Left ventricle myocardium inferior (tissue), 1 donor: ENCODE data around the gene NTF4. TPM values are rescaled to one million over a fixed set of nuclear protein-coding genes. Genes with fewer than 3 reads are reported as not detected.

Experiments
- DNase-seq: peaks from one replicate; pipeline ENCODE4 v3.0.0-alpha.2; 2020
- H3K27ac ChIP-seq: fragments of 200-600 bp; replicated peaks from 2 replicates; pipeline ENCODE4 v1.8.0; 2021
- H3K27me3 ChIP-seq: fragments of 200-600 bp; 2 replicates; pipeline ENCODE4 v1.8.0; 2021; ENCODE audit warnings: low read depth
- H3K36me3 ChIP-seq: fragments of 200-600 bp; 2 replicates; pipeline ENCODE4 v1.8.0; 2021
- H3K4me1 ChIP-seq: fragments of 200-600 bp; 2 replicates; pipeline ENCODE4 v1.8.0; 2021
- H3K4me3 ChIP-seq: fragments of 200-600 bp; 2 replicates; pipeline ENCODE4 v1.8.0; 2021; ENCODE audit warnings: mild to moderate bottlenecking, moderate library complexity
- H3K9me3 ChIP-seq: fragments of 200-600 bp; replicated peaks from 2 replicates; pipeline ENCODE4 v1.8.0; 2021
- intact Hi-C: fragments of 100-400 bp; cut with micrococcal nuclease; formaldehyde crosslinking; loops from one replicate; pipeline ENCODE4 v1.11.0; 2022
- total RNA-seq: library from RNA; stranded (reverse); fragmentation: NEBNext Ultra II Directional; extraction: Animal tissue kit (Norgen Biotek cat#: 25700); gene quantifications from one replicate; pipeline ENCODE4 v1.2.1, GENCODE V29; 2021
- TF ChIP-seq, protein P1 (sequence below): fragments of 200-600 bp; IDR thresholded peaks from 2 replicates; pipeline ENCODE4 v1.8.0; 2021; ENCODE audit warnings: antibody characterized with exemption, mild to moderate bottlenecking, borderline replicate concordance
- donor health status: DM: no; HTN: yes; CAD: no; lungs with severe emphysema.

NTF4 gene
- total RNA-seq, 1 donor from 2014 or later = not detected

DNA sequence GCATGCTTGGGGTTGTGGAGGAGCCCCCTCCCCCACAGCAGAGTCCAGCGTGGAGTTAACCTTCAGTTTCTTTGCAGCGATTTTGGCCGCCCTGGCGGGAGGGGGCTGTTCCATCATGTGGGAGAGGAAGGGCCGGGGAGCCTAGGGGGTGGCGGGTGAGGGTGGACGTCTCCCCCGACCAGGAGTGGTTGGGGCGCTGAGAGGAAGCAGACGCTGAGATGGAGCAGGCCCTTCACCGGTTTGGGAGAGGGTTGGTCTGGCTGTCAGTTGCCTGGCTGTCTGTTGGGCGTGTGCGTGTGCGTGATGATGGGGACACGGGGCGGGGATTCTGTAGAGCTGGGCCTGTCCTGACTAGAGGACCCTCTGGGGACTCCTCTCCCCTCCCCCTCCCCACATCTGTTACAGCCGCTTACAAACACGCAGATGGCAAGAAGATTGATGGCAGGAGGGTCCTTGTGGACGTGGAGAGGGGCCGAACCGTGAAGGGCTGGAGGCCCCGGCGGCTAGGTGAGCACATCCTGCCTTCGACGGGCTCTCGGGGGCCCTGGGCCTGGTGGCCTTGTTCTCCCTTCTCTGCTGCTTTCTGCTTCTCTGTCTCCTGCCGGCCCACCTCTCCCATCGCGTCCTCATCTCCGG, 39.7 kb upstream of the NTF4 start:
- Histone ChIP-seq H3K36me3 (peaks cover 98% of the 10 kb centered on the region), H3K4me3 (no peak overlapping the region), H3K27me3 (no peaks in the 10 kb centered on the region), H3K4me1 (no peaks in the 10 kb centered on the region), H3K27ac (no peak overlapping the region), H3K9me3 (no peaks in the 10 kb centered on the region)
- intact Hi-C loops = no loop called here
- no peak for DNase-seq
- TF ChIP-seq, protein P1, sequence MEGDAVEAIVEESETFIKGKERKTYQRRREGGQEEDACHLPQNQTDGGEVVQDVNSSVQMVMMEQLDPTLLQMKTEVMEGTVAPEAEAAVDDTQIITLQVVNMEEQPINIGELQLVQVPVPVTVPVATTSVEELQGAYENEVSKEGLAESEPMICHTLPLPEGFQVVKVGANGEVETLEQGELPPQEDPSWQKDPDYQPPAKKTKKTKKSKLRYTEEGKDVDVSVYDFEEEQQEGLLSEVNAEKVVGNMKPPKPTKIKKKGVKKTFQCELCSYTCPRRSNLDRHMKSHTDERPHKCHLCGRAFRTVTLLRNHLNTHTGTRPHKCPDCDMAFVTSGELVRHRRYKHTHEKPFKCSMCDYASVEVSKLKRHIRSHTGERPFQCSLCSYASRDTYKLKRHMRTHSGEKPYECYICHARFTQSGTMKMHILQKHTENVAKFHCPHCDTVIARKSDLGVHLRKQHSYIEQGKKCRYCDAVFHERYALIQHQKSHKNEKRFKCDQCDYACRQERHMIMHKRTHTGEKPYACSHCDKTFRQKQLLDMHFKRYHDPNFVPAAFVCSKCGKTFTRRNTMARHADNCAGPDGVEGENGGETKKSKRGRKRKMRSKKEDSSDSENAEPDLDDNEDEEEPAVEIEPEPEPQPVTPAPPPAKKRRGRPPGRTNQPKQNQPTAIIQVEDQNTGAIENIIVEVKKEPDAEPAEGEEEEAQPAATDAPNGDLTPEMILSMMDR = no peak

DNA sequence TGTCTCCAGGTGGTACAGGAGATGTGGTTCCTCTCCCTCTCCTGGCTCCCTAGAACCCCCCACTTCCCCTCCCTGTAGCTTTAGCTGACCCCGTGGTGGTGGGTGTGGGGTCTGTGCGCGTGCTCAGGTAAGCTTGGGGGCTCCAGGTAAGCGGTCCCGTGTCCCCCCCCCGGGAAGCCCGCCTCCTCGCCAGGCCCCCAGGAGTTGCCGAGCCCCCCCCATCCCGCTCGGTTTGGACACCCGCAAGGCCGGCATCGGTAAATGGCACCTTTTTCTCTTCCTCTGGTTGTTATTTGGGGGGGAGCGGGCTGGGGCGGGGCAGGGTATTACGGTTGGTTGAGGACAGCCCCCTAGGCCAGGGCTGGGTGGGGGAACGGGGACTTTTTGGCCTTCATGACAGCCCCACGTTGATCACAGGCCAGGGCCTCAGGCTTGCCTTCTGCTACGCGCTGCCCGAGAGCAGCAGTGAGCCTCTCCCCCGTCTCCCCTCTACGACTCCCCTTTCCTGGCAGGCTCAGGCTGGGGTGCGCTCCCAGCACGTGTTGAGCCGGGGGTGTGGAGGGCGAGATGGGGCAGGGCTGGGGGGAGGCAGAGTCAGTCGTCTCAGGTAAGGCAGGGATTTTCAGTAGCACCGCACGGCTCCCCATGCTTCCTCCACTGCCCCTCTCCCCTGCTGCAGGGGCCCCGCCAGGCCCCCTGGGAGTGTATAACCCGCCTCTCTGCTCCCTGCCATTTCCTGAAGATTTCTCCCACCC, 38.9 kb upstream of the NTF4 start:
- H3K27ac ChIP-seq = no peak overlapping the region
- no peaks in the 10 kb centered on the region for H3K9me3 ChIP-seq
- intact Hi-C loops = no loop called here
- H3K4me3 ChIP-seq = no peak overlapping the region
- no peak for DNase-seq
- no peaks in the 10 kb centered on the region for H3K27me3 ChIP-seq
- peaks cover 100% of the 10 kb centered on the region for H3K36me3 ChIP-seq
- TF ChIP-seq, protein P1 = no peak
- no peaks in the 10 kb centered on the region for H3K4me1 ChIP-seq

DNA sequence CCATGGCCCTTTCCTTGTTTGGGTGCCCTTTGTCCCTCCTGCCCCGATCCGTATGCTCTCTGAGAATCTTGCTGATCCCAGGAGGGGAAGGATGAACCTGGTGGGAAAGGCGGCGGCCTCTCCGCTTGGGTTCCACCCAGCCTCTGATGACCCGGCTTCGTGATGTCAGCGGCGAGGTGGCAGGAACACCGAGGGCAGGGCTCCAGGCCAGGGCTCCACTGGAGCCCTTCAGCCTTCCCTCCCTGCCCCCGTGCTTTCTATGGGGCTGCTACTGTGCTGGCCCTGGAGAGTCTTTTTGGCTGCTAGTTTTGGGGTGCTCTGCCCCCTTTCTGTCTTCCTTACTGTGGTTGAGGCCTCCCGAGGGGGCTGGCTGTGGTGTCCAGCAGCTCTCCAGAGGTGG, 37.7 kb upstream of the NTF4 start:
- Histone ChIP-seq H3K9me3 (no peaks in the 10 kb centered on the region), H3K4me3 (no peak overlapping the region), H3K36me3 (peaks cover 95% of the 10 kb centered on the region), H3K27ac (no peak overlapping the region), H3K4me1 (peaks cover 9% of the 10 kb centered on the region), H3K27me3 (no peaks in the 10 kb centered on the region)
- no peak for DNase-seq
- TF ChIP-seq, protein P1 = no peak
- intact Hi-C loops = no loop called here

DNA sequence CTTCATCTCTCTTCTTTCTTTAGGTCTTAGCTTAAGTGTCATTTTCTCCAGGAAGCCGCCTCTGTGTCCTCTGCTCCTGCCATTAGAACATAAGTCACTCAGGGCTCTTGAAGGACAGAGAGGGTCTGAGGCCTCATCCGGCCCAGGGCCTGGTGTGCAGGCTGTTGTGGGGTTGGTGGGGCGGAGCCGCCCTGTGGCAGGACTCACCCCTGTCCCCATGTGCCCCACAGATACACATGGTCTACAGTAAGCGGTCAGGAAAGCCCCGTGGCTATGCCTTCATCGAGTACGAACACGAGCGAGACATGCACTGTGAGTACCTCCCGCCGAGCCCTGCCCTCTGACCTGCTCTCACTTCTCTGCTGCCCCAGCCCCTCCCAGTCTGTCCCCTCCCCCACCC, 36.5 kb upstream of the NTF4 start:
- DNase-seq = no peak
- no peak overlapping the region for H3K27ac ChIP-seq
- peaks cover 14% of the 10 kb centered on the region for H3K4me1 ChIP-seq
- TF ChIP-seq, protein P1 = no peak
- no peaks in the 10 kb centered on the region for H3K27me3 ChIP-seq
- no peak overlapping the region for H3K4me3 ChIP-seq
- no peaks in the 10 kb centered on the region for H3K9me3 ChIP-seq
- intact Hi-C loops = no loop called here
- H3K36me3 ChIP-seq = peaks cover 95% of the 10 kb centered on the region

DNA sequence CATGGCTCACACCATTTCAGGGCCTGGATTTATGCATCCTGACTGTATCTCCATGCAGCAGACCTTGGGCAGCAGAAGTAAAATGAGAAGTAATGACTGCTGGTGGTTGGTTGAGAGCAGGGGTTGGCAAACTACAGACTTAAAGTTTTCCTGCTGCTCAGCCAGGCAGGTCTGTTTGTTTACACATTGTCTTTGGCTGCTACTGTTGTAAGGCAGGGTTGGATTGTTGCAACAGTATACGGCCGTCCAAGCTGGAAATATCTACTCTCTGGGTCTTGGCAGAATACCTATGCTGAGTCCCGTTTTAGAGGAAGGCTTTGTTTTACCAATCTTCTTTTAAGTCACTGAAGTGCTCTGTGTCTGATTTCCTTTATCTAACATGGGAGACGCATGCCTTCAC, 34.2 kb upstream of the NTF4 start:
- H3K4me3 ChIP-seq = no peak overlapping the region
- H3K27me3 ChIP-seq = no peaks in the 10 kb centered on the region
- no peaks in the 10 kb centered on the region for H3K9me3 ChIP-seq
- peaks cover 36% of the 10 kb centered on the region for H3K4me1 ChIP-seq
- DNase-seq = no peak
- no peak overlapping the region for H3K27ac ChIP-seq
- intact Hi-C loops = loop anchor here (5.0 kb wide), 1 partner anchor 104 kb away; no protein-coding TSS in a partner anchor
- peaks cover 82% of the 10 kb centered on the region for H3K36me3 ChIP-seq
- TF ChIP-seq, protein P1 = no peak
